Activated naive CD8-positive, alpha-beta T cell (primary cell): ENCODE measurements around the gene TOMM6.
"Not testable (repeated sequence)": the region's sequence is repeated elsewhere in the genome, so short reads cannot be mapped to it uniquely, and the experiment has no call there.

Source experiments
- H3K27ac Mint-ChIP-seq: one replicate; pipeline ENCODE4 v1.8.0; 2021; ENCODE audit warnings: mixed read lengths
- H3K27me3 Mint-ChIP-seq: one replicate; pipeline ENCODE4 v1.8.0; 2021; ENCODE audit warnings: mixed read lengths
- H3K36me3 Mint-ChIP-seq: one replicate; pipeline ENCODE4 v1.8.0; 2021; ENCODE audit warnings: mixed read lengths
- H3K4me1 Mint-ChIP-seq: one replicate; pipeline ENCODE4 v1.8.0; 2021; ENCODE audit warnings: low read depth, mixed read lengths
- H3K4me3 Mint-ChIP-seq: one replicate; pipeline ENCODE4 v1.8.0; 2021; ENCODE audit warnings: mild to moderate bottlenecking, mixed read lengths
- H3K9me3 Mint-ChIP-seq: one replicate; pipeline ENCODE4 v1.8.0; 2021; ENCODE audit warnings: low read depth, mixed read lengths

Gene TOMM6

GRCh38 chr6:41757271-41757670 lies 30.2 kb upstream of the TOMM6 start:
- no peak overlapping the region for H3K27ac Mint-ChIP-seq
- H3K9me3 Mint-ChIP-seq: no peaks in the 10 kb centered on the region
- H3K36me3 Mint-ChIP-seq: no peaks in the 10 kb centered on the region
- peaks cover 1% of the 10 kb centered on the region for H3K4me1 Mint-ChIP-seq
- no peak overlapping the region for H3K4me3 Mint-ChIP-seq
- H3K27me3 Mint-ChIP-seq: no peaks in the 10 kb centered on the region

DNA sequence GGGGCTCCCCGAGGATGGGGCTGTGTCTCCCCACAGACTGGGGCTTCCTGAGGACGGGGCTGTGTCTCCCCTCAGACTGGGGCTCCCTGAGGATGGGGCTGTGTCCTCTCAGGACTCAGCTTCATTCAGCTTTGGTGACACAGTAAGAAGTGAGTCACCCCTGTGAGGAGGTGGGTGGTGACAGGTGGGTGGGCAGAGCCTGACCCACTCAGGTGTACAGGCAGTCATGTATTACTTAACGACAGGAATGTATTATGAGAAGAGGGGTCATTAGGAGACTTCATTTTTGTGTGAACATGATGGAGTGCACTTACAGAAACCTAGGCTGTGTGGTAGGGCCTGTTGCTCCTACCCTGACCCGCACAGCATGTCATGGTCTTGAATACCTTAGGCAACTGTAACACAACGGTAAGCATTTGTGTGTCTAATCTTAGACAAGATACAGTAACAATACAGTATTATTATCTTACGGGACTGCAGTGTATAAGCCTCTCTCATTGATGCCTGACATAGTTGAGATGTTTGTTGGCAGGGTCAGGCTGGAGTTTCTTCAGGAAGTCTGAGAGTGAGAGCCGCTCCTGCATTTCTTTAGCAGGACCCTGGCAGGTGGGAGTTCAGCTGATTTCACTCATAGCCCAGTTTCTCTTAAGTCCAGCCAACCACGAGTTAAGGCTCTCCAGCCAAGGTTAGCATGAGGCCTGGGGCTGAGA lies 29.4 kb upstream of the TOMM6 start:
- H3K36me3 Mint-ChIP-seq: peaks cover 2% of the 10 kb centered on the region
- H3K4me3 Mint-ChIP-seq: no peak overlapping the region
- no peak overlapping the region for H3K27ac Mint-ChIP-seq
- H3K27me3 Mint-ChIP-seq: no peaks in the 10 kb centered on the region
- H3K9me3 Mint-ChIP-seq: no peaks in the 10 kb centered on the region
- H3K4me1 Mint-ChIP-seq: peaks cover 1% of the 10 kb centered on the region

GRCh38 chr6:41758641-41759035 lies 28.9 kb upstream of the TOMM6 start:
- H3K27ac Mint-ChIP-seq: no peak overlapping the region
- H3K9me3 Mint-ChIP-seq: no peaks in the 10 kb centered on the region
- no peaks in the 10 kb centered on the region for H3K27me3 Mint-ChIP-seq
- H3K36me3 Mint-ChIP-seq: peaks cover 2% of the 10 kb centered on the region
- no peak overlapping the region for H3K4me3 Mint-ChIP-seq
- H3K4me1 Mint-ChIP-seq: peaks cover 1% of the 10 kb centered on the region

GRCh38 chr6:41759106-41759904 lies 28.2 kb upstream of the TOMM6 start:
- H3K9me3 Mint-ChIP-seq: no peaks in the 10 kb centered on the region
- H3K4me1 Mint-ChIP-seq: peaks cover 1% of the 10 kb centered on the region
- peaks cover 2% of the 10 kb centered on the region for H3K36me3 Mint-ChIP-seq
- H3K4me3 Mint-ChIP-seq: no peak overlapping the region
- no peak overlapping the region for H3K27ac Mint-ChIP-seq
- H3K27me3 Mint-ChIP-seq: no peaks in the 10 kb centered on the region

DNA sequence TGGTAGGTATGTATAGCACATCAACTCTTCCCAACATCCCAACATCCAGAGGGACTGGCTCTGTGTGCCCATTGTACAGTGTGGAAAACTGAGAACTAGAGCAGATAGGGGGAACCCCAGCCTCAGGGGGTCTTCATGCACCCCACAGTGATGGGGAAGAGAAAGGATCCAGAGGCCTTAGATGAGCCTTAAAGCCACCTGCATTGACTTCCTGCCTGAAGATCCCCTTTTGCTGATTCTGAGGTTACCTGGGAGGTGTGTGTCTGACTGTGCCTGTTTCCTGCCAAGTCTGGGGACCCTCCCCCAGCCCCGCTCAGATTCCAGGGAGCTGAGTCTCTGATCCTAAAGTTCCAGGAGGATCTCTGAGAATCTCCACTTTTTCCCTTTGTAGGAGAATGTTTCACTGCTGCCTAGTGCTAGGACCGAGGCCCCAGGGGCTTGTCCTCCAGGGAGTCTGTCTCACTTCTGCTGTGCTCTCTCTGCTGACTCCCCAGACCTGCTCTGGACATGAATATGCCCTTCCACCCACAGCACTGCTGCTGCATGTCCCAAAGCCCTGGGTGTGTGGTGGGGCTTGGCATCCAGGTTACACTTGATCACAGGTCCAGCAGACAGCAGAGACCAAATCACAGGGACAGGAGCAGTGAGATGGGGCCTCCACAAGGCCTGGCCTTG lies 27.5 kb upstream of the TOMM6 start:
- Mint-ChIP-seq H3K4me1 (peaks cover 1% of the 10 kb centered on the region), H3K36me3 (peaks cover 2% of the 10 kb centered on the region), H3K27me3 (no peaks in the 10 kb centered on the region), H3K4me3 (no peak overlapping the region), H3K9me3 (no peaks in the 10 kb centered on the region), H3K27ac (no peak overlapping the region)

DNA sequence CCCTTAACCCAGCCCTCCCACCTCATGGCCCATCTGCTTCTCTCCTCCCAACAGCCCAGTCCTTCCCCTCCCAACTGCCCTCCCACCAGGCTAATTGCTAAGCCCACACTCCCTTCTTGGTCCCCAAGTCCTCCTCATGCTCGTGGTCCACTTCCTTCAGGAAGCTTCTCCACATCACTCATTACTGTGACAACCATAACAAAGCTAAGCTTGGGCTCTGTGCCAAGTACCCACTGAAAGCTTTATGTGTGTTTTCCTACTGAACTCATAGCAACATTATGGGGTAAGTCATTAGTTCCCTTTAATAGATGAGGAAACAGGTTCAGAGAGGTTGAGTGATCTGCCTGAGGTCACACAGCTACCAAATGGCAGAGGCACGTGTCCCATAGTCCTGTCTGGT lies 24.0 kb upstream of the TOMM6 start:
- Mint-ChIP-seq H3K9me3 (no peaks in the 10 kb centered on the region), H3K4me3 (no peak overlapping the region), H3K36me3 (peaks cover 2% of the 10 kb centered on the region), H3K4me1 (no peaks in the 10 kb centered on the region), H3K27ac (no peak overlapping the region), H3K27me3 (no peaks in the 10 kb centered on the region)

- H3K4me1 Mint-ChIP-seq, H3K4me3 Mint-ChIP-seq, H3K27me3 Mint-ChIP-seq, H3K27ac Mint-ChIP-seq, H3K9me3 Mint-ChIP-seq, H3K36me3 Mint-ChIP-seq: not testable (repeated sequence)
Observed at GRCh38 chr6:41766043-41766664, 21.3 kb upstream of the TOMM6 start.

DNA sequence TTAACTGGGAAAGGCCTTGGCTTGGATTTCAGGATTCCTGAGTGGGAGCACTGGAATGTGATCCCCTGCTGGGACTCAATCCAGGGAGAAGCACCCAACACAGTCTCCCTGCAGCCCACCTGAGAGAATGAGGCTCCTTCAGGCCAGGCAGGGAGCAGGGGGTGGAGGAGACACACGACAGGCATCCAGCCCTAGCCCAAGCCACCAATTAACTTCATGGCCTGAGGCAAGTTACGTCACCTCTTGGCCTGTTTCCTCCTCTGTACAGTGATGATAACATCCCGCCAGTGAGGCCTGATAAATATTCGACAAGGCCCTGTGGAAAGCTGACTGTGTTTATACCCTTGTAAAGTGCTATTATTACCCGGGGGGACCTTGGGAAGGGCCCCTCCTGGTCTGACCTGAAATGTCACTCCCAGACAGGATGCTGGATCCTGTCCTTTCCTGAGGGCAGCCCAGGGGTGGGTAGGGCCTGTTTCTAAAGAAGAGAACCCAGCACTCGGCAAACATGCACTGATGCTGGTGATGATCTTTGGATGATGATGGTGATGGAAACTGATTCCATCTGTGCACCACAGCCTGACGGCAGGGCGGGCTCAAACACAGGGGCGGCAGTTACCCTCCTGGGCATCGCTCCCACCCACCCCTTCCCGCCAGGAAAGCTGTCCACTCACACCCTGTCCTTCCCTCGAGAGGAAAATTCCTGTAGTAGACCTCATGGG lies 20.2 kb upstream of the TOMM6 start:
- H3K9me3 Mint-ChIP-seq: no peaks in the 10 kb centered on the region
- no peak overlapping the region for H3K27ac Mint-ChIP-seq
- no peaks in the 10 kb centered on the region for H3K27me3 Mint-ChIP-seq
- peaks cover 4% of the 10 kb centered on the region for H3K36me3 Mint-ChIP-seq
- no peak overlapping the region for H3K4me3 Mint-ChIP-seq
- H3K4me1 Mint-ChIP-seq: no peaks in the 10 kb centered on the region

DNA sequence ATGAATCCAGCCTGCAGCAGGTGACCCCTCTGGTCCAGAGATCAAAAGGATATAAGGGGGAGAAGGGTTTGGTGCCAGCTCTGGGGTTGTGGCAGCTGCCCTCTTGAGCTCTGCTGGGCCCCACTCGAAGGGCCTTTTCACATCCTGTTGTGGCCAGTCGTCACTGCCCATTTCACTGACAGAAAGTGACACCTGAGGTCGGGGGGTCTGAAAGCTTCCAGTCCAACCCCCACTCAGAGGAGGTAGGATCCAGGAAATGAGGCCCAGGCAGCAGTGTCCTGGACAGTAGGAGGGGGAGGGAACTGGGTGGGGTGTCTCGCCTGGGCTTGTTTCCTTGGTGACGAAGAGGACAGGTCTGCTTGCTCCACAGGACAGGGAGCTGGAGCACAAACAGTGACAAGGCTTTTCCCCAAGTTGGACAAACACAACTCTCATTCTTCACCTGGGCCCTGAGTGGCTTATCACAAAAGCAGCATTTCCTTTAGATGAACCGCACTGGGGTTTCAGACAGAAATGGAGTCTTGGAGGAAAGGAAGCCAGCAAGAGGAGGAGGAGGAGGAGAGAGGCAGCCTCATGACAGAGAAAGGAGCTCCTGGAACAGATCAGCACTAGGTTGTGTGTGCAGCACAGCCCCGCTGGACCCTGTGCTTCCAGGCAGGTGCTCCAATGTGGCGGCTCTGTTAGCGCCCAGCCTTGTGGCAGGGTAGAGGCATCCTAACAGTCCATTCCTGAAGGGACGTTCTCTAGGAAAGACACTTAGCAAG lies 18.8 kb upstream of the TOMM6 start:
- no peaks in the 10 kb centered on the region for H3K27me3 Mint-ChIP-seq
- H3K4me1 Mint-ChIP-seq: no peaks in the 10 kb centered on the region
- H3K9me3 Mint-ChIP-seq: no peaks in the 10 kb centered on the region
- H3K4me3 Mint-ChIP-seq: no peak overlapping the region
- no peak overlapping the region for H3K27ac Mint-ChIP-seq
- H3K36me3 Mint-ChIP-seq: peaks cover 2% of the 10 kb centered on the region

GRCh38 chr6:41769376-41769775 lies 18.1 kb upstream of the TOMM6 start:
- H3K9me3 Mint-ChIP-seq: no peaks in the 10 kb centered on the region
- no peaks in the 10 kb centered on the region for H3K27me3 Mint-ChIP-seq
- peaks cover 2% of the 10 kb centered on the region for H3K36me3 Mint-ChIP-seq
- no peaks in the 10 kb centered on the region for H3K4me1 Mint-ChIP-seq
- H3K4me3 Mint-ChIP-seq: no peak overlapping the region
- H3K27ac Mint-ChIP-seq: no peak overlapping the region

DNA sequence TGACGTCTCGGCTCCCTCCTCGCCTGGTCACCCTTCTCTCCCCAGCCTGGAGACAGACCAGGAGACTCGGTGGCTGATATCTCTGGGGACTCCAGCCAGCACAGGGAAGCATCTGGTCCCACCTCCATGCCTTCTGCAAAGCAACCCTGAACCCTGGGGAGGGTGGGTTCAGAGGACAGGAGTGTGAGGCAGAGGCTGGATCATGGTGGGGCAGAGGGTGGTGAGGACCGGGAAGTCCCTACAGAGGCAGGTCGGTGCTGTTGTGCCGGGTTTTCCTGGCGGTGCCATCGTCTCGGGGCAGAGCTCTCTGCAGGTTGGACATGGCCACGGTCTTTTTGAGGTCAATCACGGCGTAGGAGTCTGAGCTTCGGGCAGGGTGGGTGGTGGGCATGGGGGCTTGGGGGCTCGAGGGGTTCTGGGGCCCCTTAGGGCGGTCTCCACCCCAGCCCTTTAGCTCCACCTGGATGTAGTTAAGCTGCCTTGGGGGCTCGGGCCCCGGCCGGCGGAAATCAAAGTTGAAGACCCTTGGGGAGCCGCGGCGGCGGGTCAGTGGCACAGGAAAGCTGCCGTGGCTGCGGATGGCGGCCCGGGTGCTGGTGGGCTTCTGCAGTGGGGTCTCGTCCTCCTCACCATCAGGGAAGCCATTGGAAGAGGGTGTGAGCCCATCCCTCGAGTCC lies 17.0 kb upstream of the TOMM6 start:
- Mint-ChIP-seq H3K36me3 (peaks cover 2% of the 10 kb centered on the region), H3K27ac (no peak overlapping the region), H3K4me1 (no peaks in the 10 kb centered on the region), H3K9me3 (no peaks in the 10 kb centered on the region), H3K4me3 (no peak overlapping the region), H3K27me3 (no peaks in the 10 kb centered on the region)

DNA sequence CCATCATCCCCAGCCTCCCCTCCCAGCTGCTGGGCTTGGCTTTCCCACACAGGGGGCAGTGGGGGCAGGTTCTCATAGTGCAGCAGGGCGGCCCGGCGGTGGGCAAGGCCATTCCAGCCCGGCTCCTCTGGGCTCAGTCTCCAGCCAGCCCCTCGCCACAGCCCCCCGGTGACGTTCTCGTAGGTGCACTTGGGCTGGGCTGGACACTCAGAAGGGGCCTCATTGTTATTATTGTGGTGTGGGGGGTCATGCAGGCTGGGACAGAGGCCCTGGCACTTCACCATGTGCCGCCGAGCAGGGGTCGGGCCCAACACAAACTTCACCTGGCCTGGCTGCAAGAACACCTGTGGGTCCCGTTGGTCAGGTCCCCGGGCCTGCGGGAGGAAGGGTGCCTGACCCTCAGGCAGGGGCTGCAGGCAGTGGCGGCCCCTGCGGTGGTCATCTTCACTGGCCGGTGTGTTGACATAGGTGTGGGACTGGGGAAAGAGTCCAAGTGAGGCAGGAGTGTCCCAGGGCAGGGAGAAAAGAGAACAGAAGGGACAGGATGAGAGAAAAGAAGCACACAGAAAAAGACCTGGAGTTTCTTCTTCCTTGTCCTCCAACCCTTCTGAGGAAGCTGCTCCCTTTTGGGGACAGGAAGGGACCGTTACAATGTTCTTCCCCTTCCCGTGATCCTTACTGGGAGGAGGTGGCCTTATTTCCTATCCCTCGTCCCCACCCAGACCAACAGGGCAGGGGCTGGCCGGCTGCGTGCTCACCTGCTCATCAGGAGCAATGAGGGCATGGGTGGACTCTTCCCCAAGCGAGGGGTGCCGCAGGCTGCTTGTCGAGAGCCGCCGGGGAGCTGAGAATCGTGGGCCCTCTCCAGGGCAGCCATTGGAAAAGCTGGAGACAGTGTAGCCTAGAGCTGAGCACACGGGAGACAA lies 16.2 kb upstream of the TOMM6 start:
- Mint-ChIP-seq H3K36me3 (peaks cover 2% of the 10 kb centered on the region), H3K9me3 (no peaks in the 10 kb centered on the region), H3K4me1 (no peaks in the 10 kb centered on the region), H3K27ac (no peak overlapping the region), H3K27me3 (no peaks in the 10 kb centered on the region), H3K4me3 (no peak overlapping the region)

DNA sequence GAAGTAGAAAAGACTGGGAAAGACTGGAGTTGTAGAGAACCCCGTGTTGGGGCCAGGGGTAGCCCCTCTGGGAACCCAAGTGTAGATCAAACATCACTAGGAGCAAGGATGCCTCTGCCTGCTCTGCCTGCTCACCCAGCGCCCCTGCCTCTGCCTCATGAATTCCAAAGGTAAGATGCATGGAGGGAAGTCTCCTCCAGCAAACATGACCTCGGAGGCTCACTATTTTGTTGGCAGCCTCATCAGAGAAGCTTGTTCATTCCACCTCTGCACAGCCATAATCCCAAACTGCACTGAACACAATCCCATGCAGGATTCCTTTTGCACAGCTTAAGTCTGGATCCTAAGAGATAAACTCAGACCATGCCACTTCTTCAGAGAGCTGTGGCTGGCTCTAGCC lies 12.7 kb upstream of the TOMM6 start:
- Mint-ChIP-seq H3K27me3 (no peaks in the 10 kb centered on the region), H3K36me3 (peaks cover 2% of the 10 kb centered on the region), H3K4me3 (no peak overlapping the region), H3K4me1 (peaks cover 5% of the 10 kb centered on the region), H3K9me3 (no peaks in the 10 kb centered on the region), H3K27ac (no peak overlapping the region)
